Prostate gland (tissue), 2 donors: Measurements from ENCODE around the gene FRMD4A. TPM values are rescaled to one million over a fixed set of nuclear protein-coding genes. Genes with fewer than 3 reads are reported as not detected.

Source experiments
- DNase-seq: peaks from one replicate; pipeline ENCODE4 v3.0.0-alpha.2; 2019; ENCODE audit warnings: low spot score
- H3K27ac ChIP-seq, 2 donors: fragments of 200-600 bp; sonication (generic); 2 replicates each; pipeline ENCODE4 v1.5.1; 2017 to 2019
- H3K27me3 ChIP-seq: fragments of 200-600 bp; sonication (generic); replicated peaks from 2 replicates; pipeline ENCODE4 v1.5.1; 2019; ENCODE audit not compliant: insufficient read depth
- H3K36me3 ChIP-seq, 2 donors: fragments of 200-600 bp; sonication (generic); 1 replicate in 1 of 2; 2 replicates in 1 of 2; pipeline versions ENCODE4 v1.5.1 to v1.8.1; 2017 to 2019
- H3K4me1 ChIP-seq: fragments of 200-600 bp; sonication (generic); replicated peaks from 2 replicates; pipeline ENCODE4 v1.5.1; 2019
- H3K4me3 ChIP-seq, 2 donors: fragments of 200-600 bp; sonication (generic); 2 replicates each; pipeline ENCODE4 v1.5.1; 2017 to 2019
- H3K9me3 ChIP-seq: fragments of 200-600 bp; sonication (generic); 2 replicates; pipeline ENCODE4 v1.5.1; 2017
- POLR2A ChIP-seq: fragments of 450-650 bp; IDR thresholded peaks from one replicate; pipeline ENCODE4 v1.6.1; 2016; ENCODE audit warnings: antibody characterized with exemption, mild to moderate bottlenecking
- POLR2AphosphoS5 ChIP-seq: sonication (generic); formaldehyde crosslinking; IDR thresholded peaks from one replicate; pipeline ENCODE4 v1.6.1; 2017; ENCODE audit warnings: antibody characterized with exemption
- WGBS: methylation state at CpG from one replicate; pipeline ENCODE4 v1.1.5; 2018; 5-methylcytosine and 5-hydroxymethylcytosine counted together
- intact Hi-C: fragments of 100-400 bp; cut with DNase I; formaldehyde crosslinking; loops from one replicate; pipeline ENCODE4 v1.14.2; 2022
- total RNA-seq, 2 donors: library from RNA; depleted of rRNA; stranded (reverse); fragments of >200 nt; gene quantifications; one replicate each; pipeline ENCODE4 v1.1.0, GENCODE V29; 2016
- TF ChIP-seq, protein P1 (sequence below), 4 experiments: fragments of 200-600 bp in 2 of 4; fragments of 450-650 bp in 2 of 4; sonication (generic) in 2 of 4; IDR thresholded peaks; 1 replicate in 3 of 4; 2 replicates in 1 of 4; pipeline ENCODE4 v1.5.1; 2016 to 2019; ENCODE audit warnings: antibody characterized with exemption in 4 of 4, mild to moderate bottlenecking in 2 of 4, moderate library complexity in 2 of 4

Gene FRMD4A
- total RNA-seq, 2 donors from 2014 or later: 38.0 to 53.2 TPM

DNA sequence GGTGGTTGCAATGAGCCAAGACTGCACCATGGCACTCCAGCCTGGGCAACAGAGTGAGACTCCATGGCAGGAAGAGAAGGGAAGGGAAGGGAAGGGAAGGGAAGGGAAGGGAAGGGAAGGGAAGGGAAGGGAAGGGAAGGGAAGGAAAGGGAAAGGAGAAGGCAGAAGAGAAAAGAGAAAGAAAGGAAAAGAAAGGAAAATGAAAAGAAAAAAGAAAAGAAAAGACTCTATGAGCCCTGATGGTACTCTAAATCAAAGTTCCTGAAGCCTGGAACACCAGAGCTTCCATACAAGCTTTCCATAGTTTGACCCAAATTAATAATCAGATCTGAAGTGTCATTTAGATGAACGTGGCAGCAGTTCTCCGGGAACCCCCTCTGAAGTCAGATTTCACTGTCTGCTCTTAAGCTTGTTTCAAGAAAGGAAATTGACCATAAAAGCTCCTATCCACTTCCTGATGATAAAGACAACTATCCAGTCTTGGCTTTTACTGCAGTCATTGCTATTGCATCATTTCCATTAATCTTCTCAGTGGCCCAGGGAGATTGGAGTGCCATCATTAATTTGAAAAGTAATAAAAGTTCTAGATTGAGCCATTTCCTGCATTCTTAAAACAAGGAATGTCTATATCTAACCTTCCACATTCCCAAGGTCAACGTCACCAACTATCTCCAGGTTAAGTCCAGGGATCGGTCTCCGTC, 44.2 kb upstream of the FRMD4A start:
- WGBS: 66% methylated on average over 5 of the region's 5 CpGs
- DNase-seq: no peak
- H3K27ac ChIP-seq: no peak overlapping the region
- TF ChIP-seq, protein P1, sequence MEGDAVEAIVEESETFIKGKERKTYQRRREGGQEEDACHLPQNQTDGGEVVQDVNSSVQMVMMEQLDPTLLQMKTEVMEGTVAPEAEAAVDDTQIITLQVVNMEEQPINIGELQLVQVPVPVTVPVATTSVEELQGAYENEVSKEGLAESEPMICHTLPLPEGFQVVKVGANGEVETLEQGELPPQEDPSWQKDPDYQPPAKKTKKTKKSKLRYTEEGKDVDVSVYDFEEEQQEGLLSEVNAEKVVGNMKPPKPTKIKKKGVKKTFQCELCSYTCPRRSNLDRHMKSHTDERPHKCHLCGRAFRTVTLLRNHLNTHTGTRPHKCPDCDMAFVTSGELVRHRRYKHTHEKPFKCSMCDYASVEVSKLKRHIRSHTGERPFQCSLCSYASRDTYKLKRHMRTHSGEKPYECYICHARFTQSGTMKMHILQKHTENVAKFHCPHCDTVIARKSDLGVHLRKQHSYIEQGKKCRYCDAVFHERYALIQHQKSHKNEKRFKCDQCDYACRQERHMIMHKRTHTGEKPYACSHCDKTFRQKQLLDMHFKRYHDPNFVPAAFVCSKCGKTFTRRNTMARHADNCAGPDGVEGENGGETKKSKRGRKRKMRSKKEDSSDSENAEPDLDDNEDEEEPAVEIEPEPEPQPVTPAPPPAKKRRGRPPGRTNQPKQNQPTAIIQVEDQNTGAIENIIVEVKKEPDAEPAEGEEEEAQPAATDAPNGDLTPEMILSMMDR (IDR thresholded peaks at IDR 0.05): no peak
- TF ChIP-seq POLR2AphosphoS5 (no peak), POLR2A (no peak)
- H3K36me3 ChIP-seq: no peaks in the 10 kb centered on the region
- no peak overlapping the region for H3K4me3 ChIP-seq
- H3K27me3 ChIP-seq: no peaks in the 10 kb centered on the region
- no peaks in the 10 kb centered on the region for H3K9me3 ChIP-seq
- intact Hi-C loops: no loop called here
- H3K4me1 ChIP-seq: no peaks in the 10 kb centered on the region

DNA sequence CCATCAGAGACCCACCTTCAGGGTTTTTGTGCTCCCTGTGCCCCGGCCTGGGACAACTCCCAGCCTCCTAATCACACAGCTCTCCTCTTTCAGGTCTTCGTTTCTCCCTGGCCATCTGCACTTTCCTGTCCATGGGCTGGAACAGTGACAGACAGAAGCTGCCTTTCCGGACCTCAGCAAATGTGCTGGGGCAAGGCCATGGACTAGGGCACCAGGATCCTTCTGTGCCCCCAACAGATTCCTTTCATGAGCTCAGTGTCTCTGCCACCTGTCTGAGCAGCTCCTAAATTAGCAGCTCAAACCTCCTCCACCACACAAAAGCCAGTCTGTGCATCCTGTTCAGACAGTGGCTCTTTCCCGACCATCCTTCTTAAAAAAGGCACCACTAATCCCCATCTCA, 41.9 kb upstream of the FRMD4A start:
- no peak for TF ChIP-seq POLR2A
- TF ChIP-seq POLR2AphosphoS5: no peak
- TF ChIP-seq, protein P1 (IDR thresholded peaks at IDR 0.05): no peak
- no peak for DNase-seq
- no peak overlapping the region for H3K4me3 ChIP-seq
- WGBS: 79% methylated on average over 4 of the region's 4 CpGs
- H3K4me1 ChIP-seq: no peaks in the 10 kb centered on the region
- intact Hi-C loops: no loop called here
- H3K27me3 ChIP-seq: no peaks in the 10 kb centered on the region
- H3K27ac ChIP-seq: no peak overlapping the region
- no peaks in the 10 kb centered on the region for H3K36me3 ChIP-seq
- H3K9me3 ChIP-seq: no peaks in the 10 kb centered on the region

DNA sequence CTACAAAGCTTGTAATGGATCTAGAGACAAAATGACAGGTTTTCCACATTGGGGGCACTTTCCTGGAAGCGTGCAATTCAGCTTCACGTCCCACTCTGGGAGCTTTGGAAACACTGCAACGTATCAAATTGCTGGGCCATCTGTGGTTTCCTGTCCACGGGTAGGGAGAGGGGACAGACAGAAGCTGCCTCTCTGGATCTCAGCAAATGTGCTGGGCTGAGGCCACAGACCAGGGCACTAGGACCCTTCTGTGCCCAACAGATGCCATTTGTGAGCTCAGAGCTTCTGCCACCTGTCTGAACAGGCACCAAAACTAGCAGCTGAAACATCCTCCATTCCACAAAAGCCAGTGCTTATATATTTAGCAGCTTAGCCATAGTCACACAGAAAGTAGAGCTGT, 40.9 kb upstream of the FRMD4A start:
- H3K27ac ChIP-seq: no peak overlapping the region
- no peaks in the 10 kb centered on the region for H3K4me1 ChIP-seq
- H3K4me3 ChIP-seq: no peak overlapping the region
- H3K9me3 ChIP-seq: no peaks in the 10 kb centered on the region
- no peaks in the 10 kb centered on the region for H3K36me3 ChIP-seq
- intact Hi-C loops: no loop called here
- 64% methylated on average over 4 of the region's 4 CpGs for WGBS
- TF ChIP-seq POLR2A (no peak), POLR2AphosphoS5 (no peak)
- TF ChIP-seq, protein P1 (IDR thresholded peaks at IDR 0.05): no peak
- DNase-seq: no peak
- no peaks in the 10 kb centered on the region for H3K27me3 ChIP-seq

DNA sequence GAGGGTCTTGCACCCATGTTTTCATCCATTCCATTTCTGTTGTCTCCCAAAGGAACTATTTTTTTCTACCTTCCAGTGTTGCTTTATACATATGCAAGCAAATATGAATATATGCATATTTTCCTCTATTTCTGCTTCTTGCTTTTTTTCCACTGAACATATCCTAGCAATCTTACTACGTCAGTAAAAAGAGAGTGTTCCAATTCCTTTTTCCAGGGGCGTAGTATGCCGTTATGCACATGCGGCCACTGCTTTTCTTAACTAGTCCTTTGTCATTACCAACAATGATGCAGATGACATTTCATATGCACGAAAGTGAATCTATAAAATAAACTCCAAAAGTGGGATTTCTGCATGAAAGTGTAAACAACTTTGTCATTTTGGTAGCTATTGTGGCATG, 40.2 kb upstream of the FRMD4A start:
- Histone ChIP-seq H3K36me3 (no peaks in the 10 kb centered on the region), H3K27ac (no peak overlapping the region), H3K9me3 (no peaks in the 10 kb centered on the region), H3K27me3 (no peaks in the 10 kb centered on the region), H3K4me1 (no peaks in the 10 kb centered on the region), H3K4me3 (no peak overlapping the region)
- intact Hi-C loops: no loop called here
- WGBS: 91% methylated on average over 5 of the region's 5 CpGs
- no peak for TF ChIP-seq POLR2A
- no peak for TF ChIP-seq POLR2AphosphoS5
- TF ChIP-seq, protein P1 (IDR thresholded peaks at IDR 0.05): no peak
- no peak for DNase-seq

DNA sequence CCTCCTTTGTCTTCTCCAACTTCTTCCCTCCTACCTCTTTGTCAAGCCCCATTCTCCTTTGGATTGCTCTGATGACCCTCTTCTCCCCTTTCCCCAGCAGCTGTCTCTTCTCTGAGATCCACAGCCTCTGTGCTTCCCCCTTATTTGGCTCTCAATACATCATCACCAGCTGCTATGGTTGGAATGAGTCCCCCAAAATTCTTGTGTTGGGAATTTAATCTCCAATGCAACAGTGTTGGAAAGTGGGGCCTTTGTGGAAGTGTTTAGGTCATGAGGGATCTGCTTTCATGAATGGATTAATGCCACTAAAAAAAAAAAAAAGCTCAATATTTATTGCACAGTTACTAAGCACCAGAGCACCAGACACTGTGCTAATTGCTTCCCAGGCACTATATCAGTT, 39.2 kb upstream of the FRMD4A start:
- Histone ChIP-seq H3K36me3 (no peaks in the 10 kb centered on the region), H3K4me1 (no peaks in the 10 kb centered on the region), H3K4me3 (no peak overlapping the region), H3K27ac (no peak overlapping the region), H3K27me3 (no peaks in the 10 kb centered on the region), H3K9me3 (no peaks in the 10 kb centered on the region)
- TF ChIP-seq POLR2A: no peak
- TF ChIP-seq, protein P1 (IDR thresholded peaks at IDR 0.05): no peak
- no peak for TF ChIP-seq POLR2AphosphoS5
- intact Hi-C loops: no loop called here
- DNase-seq: no peak
